Dendritic cell treated with granulocyte-macrophage colony-stimulating factor and Interleukin-4, amounts not matched to agents 40 ng/mL and 50 ng/mL, for 4 days (primary cell): ENCODE results near the gene GSK3B.

Source experiments
- H3K27ac Mint-ChIP-seq: one replicate; pipeline ENCODE4 v1.8.0; 2022; ENCODE audit warnings: mild to moderate bottlenecking, mixed read lengths
- H3K27me3 Mint-ChIP-seq: one replicate; pipeline ENCODE4 v1.8.0; 2022; ENCODE audit warnings: mild to moderate bottlenecking, mixed read lengths
- H3K36me3 Mint-ChIP-seq: one replicate; pipeline ENCODE4 v1.8.0; 2022; ENCODE audit warnings: low read depth, mixed read lengths
- H3K4me1 Mint-ChIP-seq: one replicate; pipeline ENCODE4 v1.8.0; 2022; ENCODE audit warnings: low read depth, mixed read lengths
- H3K4me3 Mint-ChIP-seq: one replicate; pipeline ENCODE4 v1.8.0; 2022; ENCODE audit warnings: mild to moderate bottlenecking, moderate library complexity, mixed read lengths
- H3K9me3 Mint-ChIP-seq: one replicate; pipeline ENCODE4 v1.8.0; 2022; ENCODE audit warnings: mixed read lengths
- intact Hi-C: fragments of 100-400 bp; cut with micrococcal nuclease; formaldehyde crosslinking; loops from one replicate; pipeline ENCODE4 v1.15.0; 2022

The GSK3B gene

DNA sequence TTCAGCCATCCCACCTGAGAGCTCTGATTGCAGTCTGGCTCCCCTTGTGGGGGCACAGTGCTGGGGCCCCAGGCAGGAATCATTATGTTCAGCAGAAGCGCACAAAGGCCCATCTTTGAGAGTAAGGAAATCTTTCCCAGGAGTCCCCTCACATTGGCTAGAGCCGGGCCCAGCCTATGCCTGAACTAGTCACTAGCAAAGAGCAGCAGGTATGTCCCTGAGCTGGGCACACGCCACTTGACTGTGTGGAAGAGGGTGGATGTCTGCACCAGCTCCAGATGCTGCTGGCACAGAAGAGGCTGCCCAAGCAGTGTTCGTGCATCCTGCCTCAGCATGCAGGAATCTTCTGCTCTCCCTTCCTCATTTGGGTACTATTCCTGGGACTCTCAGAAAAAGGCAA lies 286.0 kb downstream of the GSK3B start:
- H3K36me3 Mint-ChIP-seq = no peaks in the 10 kb centered on the region
- peaks cover 2% of the 10 kb centered on the region for H3K27me3 Mint-ChIP-seq
- intact Hi-C loops = no loop called here
- no peak overlapping the region for H3K4me3 Mint-ChIP-seq
- no peak overlapping the region for H3K27ac Mint-ChIP-seq
- peaks cover 9% of the 10 kb centered on the region for H3K4me1 Mint-ChIP-seq
- H3K9me3 Mint-ChIP-seq = no peaks in the 10 kb centered on the region

DNA sequence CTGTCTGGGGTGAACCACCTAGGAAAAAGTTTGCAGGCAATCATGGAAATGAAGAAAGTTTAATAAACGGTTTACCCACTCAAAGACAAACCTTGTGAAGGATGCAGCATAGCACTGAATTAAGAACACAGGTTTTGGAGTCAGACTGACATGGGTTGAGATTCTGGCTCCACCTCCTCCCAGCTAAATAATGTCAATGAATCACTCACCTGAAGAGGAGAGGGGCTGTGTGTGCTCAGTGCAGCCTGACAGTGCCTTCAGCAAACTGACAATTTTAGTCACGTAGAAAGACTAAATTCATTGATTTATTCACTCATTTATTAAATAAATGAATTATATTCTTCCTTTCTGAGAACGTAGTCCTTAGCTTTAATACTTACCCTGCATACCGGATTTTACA lies 293.4 kb downstream of the GSK3B start:
- Mint-ChIP-seq H3K9me3 (no peaks in the 10 kb centered on the region), H3K4me3 (no peak overlapping the region), H3K27me3 (peaks cover 4% of the 10 kb centered on the region), H3K27ac (no peak overlapping the region), H3K36me3 (no peaks in the 10 kb centered on the region), H3K4me1 (peaks cover under 1% of the 10 kb centered on the region)
- intact Hi-C loops = no loop called here

DNA sequence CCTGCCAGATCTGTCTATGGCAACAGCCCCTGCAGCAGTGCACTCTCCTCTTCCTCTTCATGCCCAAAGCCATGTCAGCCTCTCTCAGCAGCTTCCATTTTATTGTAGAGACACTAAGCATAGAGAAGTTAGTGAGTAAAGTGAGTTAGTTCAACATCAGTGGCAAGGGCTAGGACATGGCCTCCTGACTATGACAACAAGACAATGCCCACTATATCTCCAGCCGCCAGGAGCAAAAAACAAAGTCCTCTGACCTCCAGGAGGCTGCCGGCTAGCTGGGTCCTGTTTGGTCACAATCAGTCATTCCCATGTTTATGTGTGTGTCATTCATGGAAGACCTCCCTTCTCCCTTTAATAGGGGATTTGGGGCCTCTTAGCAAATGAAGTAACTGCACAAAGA lies 297.5 kb downstream of the GSK3B start:
- Mint-ChIP-seq H3K4me3 (no peak overlapping the region), H3K27me3 (peaks cover 7% of the 10 kb centered on the region), H3K36me3 (no peaks in the 10 kb centered on the region), H3K9me3 (no peaks in the 10 kb centered on the region), H3K27ac (no peak overlapping the region), H3K4me1 (peaks cover 9% of the 10 kb centered on the region)
- intact Hi-C loops = no loop called here

DNA sequence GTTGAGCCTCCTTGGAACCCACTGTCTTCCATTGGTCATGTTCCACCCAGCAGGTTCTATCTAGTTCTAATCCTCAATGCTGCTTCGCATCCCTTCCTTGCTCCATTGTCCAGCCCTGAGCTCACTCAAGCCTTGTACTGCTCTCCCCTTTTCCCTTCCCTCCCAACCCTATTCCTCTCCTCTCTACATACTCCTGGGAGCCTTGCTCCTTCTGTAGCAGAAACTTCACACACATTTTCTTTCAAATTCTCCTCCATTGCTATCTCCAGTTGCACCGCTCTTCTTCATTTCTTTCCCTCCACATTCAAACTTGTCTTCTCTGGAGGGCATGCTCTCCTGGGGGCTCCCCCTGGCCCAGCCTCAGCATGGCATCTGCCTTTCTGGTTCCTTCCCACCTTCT lies 297.9 kb downstream of the GSK3B start:
- H3K4me1 Mint-ChIP-seq = peaks cover 9% of the 10 kb centered on the region
- no peak overlapping the region for H3K4me3 Mint-ChIP-seq
- no peaks in the 10 kb centered on the region for H3K36me3 Mint-ChIP-seq
- intact Hi-C loops = no loop called here
- peaks cover 7% of the 10 kb centered on the region for H3K27me3 Mint-ChIP-seq
- H3K27ac Mint-ChIP-seq = no peak overlapping the region
- no peaks in the 10 kb centered on the region for H3K9me3 Mint-ChIP-seq

DNA sequence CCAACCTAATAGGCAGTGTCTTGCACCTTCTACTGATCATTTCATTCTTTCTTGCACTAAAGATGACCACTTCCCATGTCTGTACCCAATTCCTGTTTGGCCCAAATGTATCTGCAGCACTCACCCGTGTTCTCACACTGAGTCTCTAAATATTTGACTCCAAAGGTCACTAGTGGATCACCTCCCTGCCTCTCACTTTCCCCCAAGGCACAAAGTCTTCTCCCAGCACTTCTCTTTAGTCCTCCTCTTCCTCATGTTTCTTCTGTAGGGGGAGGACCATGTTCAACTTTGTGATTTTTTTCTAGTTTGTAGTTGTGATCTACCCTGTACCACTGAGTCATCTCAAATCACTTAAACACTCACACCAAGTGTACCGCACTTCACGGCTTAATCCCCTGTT lies 298.4 kb downstream of the GSK3B start:
- Mint-ChIP-seq H3K36me3 (no peaks in the 10 kb centered on the region), H3K4me1 (peaks cover 9% of the 10 kb centered on the region), H3K27ac (no peak overlapping the region)

DNA sequence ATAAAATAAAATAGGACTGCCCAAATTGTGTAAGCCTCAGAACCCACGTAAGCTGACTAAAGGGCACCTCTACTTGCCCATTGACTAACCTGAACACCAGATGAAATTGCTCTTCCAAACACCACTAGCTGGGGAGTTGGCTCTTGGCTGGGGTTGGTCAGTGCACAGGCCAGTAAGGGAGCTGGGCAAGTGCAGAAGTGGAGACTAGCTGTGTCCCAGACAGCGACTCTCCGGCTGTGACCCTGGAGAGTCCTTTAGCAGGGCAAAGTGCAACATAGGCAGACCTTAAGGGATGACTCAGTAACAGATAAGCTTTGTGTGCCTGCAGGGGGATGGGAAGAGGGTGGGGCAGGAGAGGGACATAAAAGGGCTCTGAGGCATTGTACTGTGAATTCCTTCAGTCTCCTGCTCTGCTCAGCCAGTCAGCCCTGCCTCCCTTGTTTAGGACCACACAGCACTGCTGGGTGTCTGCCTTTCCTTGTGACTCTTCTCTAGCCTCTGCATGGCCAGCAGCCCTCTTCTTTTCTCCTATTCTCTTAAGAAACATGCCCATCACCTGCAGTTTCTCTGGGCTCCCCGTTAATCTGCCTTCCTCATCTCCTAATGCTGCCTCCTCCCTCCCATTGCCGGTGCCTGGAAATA lies 299.2 kb downstream of the GSK3B start:
- Mint-ChIP-seq H3K9me3 (no peaks in the 10 kb centered on the region), H3K4me3 (no peak overlapping the region), H3K36me3 (no peaks in the 10 kb centered on the region), H3K27me3 (peaks cover 7% of the 10 kb centered on the region), H3K27ac (no peak overlapping the region), H3K4me1 (peaks cover 10% of the 10 kb centered on the region)
- intact Hi-C loops = no loop called here

More for the DNA sequence above, 298.4 kb downstream of the GSK3B start:
- Mint-ChIP-seq H3K9me3 (no peaks in the 10 kb centered on the region), H3K4me3 (no peak overlapping the region), H3K27me3 (peaks cover 7% of the 10 kb centered on the region)
- intact Hi-C loops = no loop called here

DNA sequence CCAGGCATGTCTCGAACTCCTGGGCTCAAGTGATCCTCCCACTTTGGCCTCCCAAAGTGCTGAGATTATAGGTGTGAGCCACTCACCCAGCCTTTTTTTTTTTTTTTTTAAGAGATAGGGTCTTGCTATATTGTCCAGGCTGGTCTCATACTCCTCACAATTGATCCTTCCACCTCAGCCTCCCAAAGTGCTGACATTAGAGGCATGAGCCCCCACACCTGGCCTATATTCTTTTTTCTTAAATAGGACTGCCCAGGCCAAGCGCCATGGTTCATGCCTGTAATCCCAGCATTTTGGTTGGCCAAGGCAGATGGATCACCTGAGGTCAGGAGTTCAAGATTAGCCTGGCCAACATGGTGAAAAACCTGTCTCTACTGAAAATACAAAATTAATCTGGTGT lies 299.8 kb downstream of the GSK3B start:
- intact Hi-C loops = no loop called here
- Mint-ChIP-seq H3K4me3 (no peak overlapping the region), H3K27ac (no peak overlapping the region), H3K4me1 (peaks cover 17% of the 10 kb centered on the region), H3K27me3 (peaks cover 7% of the 10 kb centered on the region), H3K36me3 (no peaks in the 10 kb centered on the region), H3K9me3 (no peaks in the 10 kb centered on the region)

DNA sequence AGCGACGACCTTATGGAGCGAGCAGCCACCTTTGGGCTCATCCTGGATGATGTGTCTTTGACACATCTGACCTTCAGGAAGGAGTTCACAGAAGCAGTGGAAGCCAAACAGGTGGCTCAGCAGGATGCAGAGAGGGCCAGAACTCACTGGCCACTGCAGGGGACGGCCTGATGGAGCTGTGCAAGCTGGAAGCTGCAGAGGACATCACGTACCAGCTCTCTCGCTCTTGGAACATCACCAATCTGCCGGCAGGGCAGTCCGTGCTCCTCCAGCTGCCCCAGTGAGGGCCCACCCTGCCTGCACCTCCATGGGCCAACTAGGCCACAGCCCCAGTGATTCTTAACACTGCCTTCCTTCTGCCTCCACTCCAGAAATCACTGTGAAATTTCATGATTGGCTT lies 302.0 kb downstream of the GSK3B start:
- H3K36me3 Mint-ChIP-seq = no peaks in the 10 kb centered on the region
- intact Hi-C loops = no loop called here
- H3K4me3 Mint-ChIP-seq = no peak overlapping the region
- no peaks in the 10 kb centered on the region for H3K9me3 Mint-ChIP-seq
- H3K27me3 Mint-ChIP-seq = peaks cover 7% of the 10 kb centered on the region
- no peak overlapping the region for H3K27ac Mint-ChIP-seq
- H3K4me1 Mint-ChIP-seq = peaks cover 31% of the 10 kb centered on the region

DNA sequence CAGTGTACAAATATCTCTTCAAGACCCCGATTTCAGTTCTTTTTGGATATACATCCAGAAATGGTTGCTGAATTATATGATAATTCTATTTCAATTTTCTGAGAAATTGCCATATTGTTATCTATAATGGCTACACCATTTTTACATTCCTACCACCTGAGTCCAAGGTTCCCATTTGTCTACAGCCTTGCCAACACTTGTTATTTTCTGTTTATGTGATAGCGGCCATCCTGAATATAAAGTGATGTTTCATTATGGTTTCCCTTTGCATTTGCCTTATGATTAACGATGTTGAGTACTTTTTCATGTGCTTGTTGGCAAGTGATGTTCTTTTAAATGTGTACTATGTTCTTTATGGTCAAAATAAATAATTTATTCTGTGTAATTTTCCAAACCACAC lies 303.9 kb downstream of the GSK3B start:
- Mint-ChIP-seq H3K9me3 (no peaks in the 10 kb centered on the region), H3K4me3 (no peak overlapping the region), H3K27me3 (no peaks in the 10 kb centered on the region), H3K27ac (no peak overlapping the region), H3K36me3 (no peaks in the 10 kb centered on the region), H3K4me1 (peaks cover 31% of the 10 kb centered on the region)
- intact Hi-C loops = no loop called here

DNA sequence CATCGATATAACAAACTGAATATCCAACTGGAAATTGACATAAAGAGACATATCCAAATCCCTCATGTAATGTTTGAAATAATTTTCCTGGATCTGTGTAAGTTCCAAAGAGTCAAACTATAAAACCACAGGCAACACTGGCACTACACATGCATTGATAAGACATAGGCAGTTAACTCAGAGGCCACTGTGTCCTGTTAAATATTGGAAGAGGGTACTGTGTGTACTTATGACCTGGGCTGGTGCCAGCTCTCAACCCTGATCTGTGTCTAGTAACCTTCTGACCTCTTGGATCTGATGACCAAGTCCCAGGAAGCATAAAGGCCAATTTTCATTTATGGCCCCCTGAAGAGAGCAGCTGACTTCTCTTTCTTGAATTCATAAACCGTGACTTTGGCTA lies 307.8 kb downstream of the GSK3B start:
- no peak overlapping the region for H3K4me3 Mint-ChIP-seq
- H3K4me1 Mint-ChIP-seq = peaks cover 41% of the 10 kb centered on the region
- H3K36me3 Mint-ChIP-seq = no peaks in the 10 kb centered on the region
- H3K27ac Mint-ChIP-seq = no peak overlapping the region
- H3K9me3 Mint-ChIP-seq = no peaks in the 10 kb centered on the region
- no peaks in the 10 kb centered on the region for H3K27me3 Mint-ChIP-seq
- intact Hi-C loops = no loop called here

DNA sequence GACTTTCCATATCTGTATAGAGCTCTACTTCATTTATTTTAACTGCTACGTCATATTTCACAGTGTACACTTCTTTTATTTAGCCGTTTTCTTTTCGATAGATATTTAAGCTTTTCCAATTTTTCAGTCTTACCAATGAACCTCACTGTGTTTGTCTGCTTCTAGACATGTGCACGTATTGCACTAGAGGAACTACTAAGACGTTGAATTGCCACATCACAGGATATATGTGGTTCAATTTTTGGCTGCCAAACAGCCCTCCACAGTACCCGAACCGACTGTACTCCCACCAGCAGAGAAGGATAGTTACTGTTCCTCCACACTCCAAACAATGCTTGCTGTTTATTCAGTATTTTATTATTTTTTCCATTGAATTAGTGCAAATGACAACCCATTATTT lies 310.4 kb downstream of the GSK3B start:
- H3K4me3 Mint-ChIP-seq = no peak overlapping the region
- no peaks in the 10 kb centered on the region for H3K36me3 Mint-ChIP-seq
- H3K27me3 Mint-ChIP-seq = no peaks in the 10 kb centered on the region
- no peak overlapping the region for H3K27ac Mint-ChIP-seq
- intact Hi-C loops = no loop called here
- H3K4me1 Mint-ChIP-seq = peaks cover 42% of the 10 kb centered on the region
- H3K9me3 Mint-ChIP-seq = no peaks in the 10 kb centered on the region

DNA sequence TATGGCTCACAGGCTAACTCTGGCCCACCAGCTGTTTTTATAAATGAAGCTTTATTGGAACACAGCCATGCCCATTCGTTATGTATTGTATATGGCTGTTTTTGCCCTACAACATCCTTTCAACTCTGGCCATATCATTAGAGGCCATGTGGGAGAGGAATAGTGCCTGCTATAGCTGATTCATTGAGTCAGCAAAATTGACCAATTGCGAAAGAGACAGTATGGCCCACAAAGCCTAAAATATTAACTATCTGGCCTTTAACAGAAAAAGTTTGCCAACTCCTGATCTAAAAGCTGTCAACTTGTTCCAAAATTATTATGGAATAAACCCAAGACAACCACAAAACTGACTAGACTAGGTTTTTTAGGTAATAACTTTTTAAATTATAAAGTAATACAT lies 311.0 kb downstream of the GSK3B start:
- Mint-ChIP-seq H3K27me3 (no peaks in the 10 kb centered on the region), H3K4me3 (no peak overlapping the region), H3K4me1 (peaks cover 40% of the 10 kb centered on the region), H3K36me3 (no peaks in the 10 kb centered on the region), H3K9me3 (no peaks in the 10 kb centered on the region), H3K27ac (no peak overlapping the region)
- intact Hi-C loops = no loop called here

DNA sequence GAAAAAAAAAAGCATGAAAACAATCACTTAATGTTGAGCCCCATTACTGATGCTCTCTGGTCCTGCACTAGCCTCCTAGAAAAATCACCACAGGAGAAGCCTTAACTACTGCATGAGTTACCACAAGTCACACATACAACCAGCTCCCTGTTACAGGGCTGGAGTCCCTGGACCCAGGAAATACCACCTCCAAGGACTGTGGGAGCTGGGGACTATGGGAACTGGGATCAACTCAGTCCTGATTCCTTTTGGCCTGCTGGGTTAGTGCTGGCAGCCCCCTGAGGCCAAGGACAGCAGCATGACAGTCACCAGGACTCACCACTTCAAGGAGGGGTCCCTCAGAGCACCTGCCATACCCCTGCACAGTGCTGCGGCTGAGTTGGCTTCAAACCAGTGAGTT lies 311.8 kb downstream of the GSK3B start:
- no peak overlapping the region for H3K27ac Mint-ChIP-seq
- H3K4me1 Mint-ChIP-seq = peaks cover 35% of the 10 kb centered on the region
- no peaks in the 10 kb centered on the region for H3K9me3 Mint-ChIP-seq
- no peaks in the 10 kb centered on the region for H3K27me3 Mint-ChIP-seq
- no peaks in the 10 kb centered on the region for H3K36me3 Mint-ChIP-seq
- intact Hi-C loops = no loop called here
- H3K4me3 Mint-ChIP-seq = no peak overlapping the region

DNA sequence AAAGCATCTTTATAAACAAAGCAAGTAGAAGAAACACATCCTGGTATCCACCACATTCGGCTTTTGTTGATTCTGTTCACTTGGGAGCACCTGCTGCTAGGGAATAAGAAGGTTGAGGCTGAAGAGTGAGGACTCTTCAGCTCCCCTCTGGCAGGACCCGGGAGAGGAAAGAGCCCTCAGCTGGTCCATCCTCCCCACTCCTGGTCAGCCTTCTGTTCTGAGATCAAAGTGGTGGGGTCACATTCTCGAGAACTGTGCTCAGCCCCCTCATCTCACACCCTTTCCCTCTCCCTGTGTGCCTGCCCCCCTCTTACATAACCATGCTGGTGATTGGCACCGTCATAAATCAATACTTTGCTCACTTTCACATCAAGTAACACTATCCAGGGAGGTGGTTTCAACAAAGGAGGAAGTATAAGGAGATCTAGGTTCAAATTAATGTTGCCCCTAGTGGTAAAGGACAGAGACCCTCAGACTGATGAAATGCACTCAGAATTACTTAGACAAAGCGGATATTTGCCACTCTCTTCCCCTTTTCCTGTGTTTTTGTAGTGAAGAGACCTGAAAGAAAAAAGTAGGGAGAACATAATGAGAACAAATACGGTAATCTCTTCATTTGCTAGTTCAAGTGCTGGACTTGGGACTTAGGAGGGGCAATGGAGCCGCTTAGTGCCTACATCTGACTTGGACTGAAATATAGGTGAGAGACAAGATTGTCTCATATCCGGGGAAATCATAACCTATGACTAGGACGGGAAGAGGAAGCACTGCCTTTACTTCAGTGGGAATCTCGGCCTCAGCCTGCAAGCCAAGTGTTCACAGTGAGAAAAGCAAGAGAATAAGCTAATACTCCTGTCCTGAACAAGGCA lies 312.7 kb downstream of the GSK3B start, which contains the start of gene NR1I2:
TSS of gene NR1I2 (plus strand) at position 772 of the 869 bp plus-strand sequence.
- Mint-ChIP-seq H3K27ac (no peak within 1 kb of the TSS), H3K4me3 (no peak within 1 kb of the TSS), H3K4me1 (peaks cover 28% of the 10 kb centered on the region), H3K36me3 (peaks cover 1% of the 10 kb centered on the region), H3K9me3 (peaks cover 3% of the 10 kb centered on the region), H3K27me3 (no peaks in the 10 kb centered on the region)
- intact Hi-C loops = no loop called here
